HFFc6 (cell line): ENCODE data around the gene CHID1. TPM values are rescaled to one million over a fixed set of nuclear protein-coding genes. Genes with fewer than 3 reads are reported as not detected.

Experiments
- DNase-seq: peaks from one replicate; pipeline ENCODE4 v3.0.0-alpha.2; 2018
- H3K27ac Mint-ChIP-seq: 2 replicates; pipeline ENCODE4 v1.8.0; 2020; ENCODE audit warnings: mild to moderate bottlenecking, mixed read lengths
- H3K27me3 Mint-ChIP-seq: 2 replicates; pipeline ENCODE4 v1.8.0; 2021; ENCODE audit warnings: mild to moderate bottlenecking, moderate library complexity, mixed read lengths; ENCODE audit not compliant: insufficient read depth
- H3K36me3 Mint-ChIP-seq: 2 replicates; pipeline ENCODE4 v1.8.0; 2021; ENCODE audit warnings: low read depth, mixed read lengths
- H3K4me1 Mint-ChIP-seq: 2 replicates; pipeline ENCODE4 v1.8.0; 2020; ENCODE audit warnings: low read depth, mixed read lengths
- H3K4me3 Mint-ChIP-seq: 2 replicates; pipeline ENCODE4 v1.8.0; 2020; ENCODE audit warnings: mild to moderate bottlenecking, moderate library complexity, mixed read lengths
- H3K9me3 Mint-ChIP-seq: 2 replicates; pipeline ENCODE4 v1.8.0; 2020; ENCODE audit warnings: mild to moderate bottlenecking, mixed read lengths
- CTCF ChIP-seq: fragments of 200-600 bp; sonication (generic); IDR thresholded peaks from 2 replicates; pipeline ENCODE4 v1.5.0; 2021; ENCODE audit warnings: antibody characterized with exemption, mild to moderate bottlenecking
- total RNA-seq, 6 experiments: library from RNA; stranded (reverse); fragmentation: NEBNext Ultra II Directional; extraction: Animal tissue kit (Norgen Biotek cat#: 25700); gene quantifications; 2 replicates in 1 of 6; 3 replicates in 5 of 6; pipeline ENCODE4 v1.2.3, GENCODE V29; 2021

Gene CHID1
- total RNA-seq, 6 experiments from 2014 or later = 116 to 145 (median 133) TPM

GRCh38 chr11:837189-837989 lies 73.2 kb downstream of the CHID1 start:
- H3K27ac Mint-ChIP-seq = peak overlapping the region; percentile 67
- peaks cover 44% of the 10 kb centered on the region for H3K4me1 Mint-ChIP-seq
- peaks cover 48% of the 10 kb centered on the region for H3K27me3 Mint-ChIP-seq
- peaks cover 29% of the 10 kb centered on the region for H3K36me3 Mint-ChIP-seq
- TF ChIP-seq CTCF = no peak
- 0 out of 2 replicates have a peak, but pooled peaks cover 8% of the 10 kb centered on the region for H3K9me3 Mint-ChIP-seq
- DNase-seq = no peak
- peak overlapping the region; percentile 17; the same call in 1 of the 2 replicates for H3K4me3 Mint-ChIP-seq

- DNase-seq = no peak
- Mint-ChIP-seq H3K36me3 (peaks cover 29% of the 10 kb centered on the region), H3K4me3 (no peak overlapping the region), H3K9me3 (0 out of 2 replicates have a peak, but pooled peaks cover 8% of the 10 kb centered on the region), H3K4me1 (peaks cover 47% of the 10 kb centered on the region), H3K27ac (peak overlapping the region; percentile 31; the same call in 1 of the 2 replicates), H3K27me3 (peaks cover 45% of the 10 kb centered on the region)
- no peak for TF ChIP-seq CTCF
Measured at GRCh38 chr11:836700-837099, 73.9 kb downstream of the CHID1 start.

- H3K9me3 Mint-ChIP-seq = 0 out of 2 replicates have a peak, but pooled peaks cover 6% of the 10 kb centered on the region
- peaks cover 43% of the 10 kb centered on the region for H3K27me3 Mint-ChIP-seq
- H3K4me3 Mint-ChIP-seq = no peak overlapping the region
- no peak overlapping the region; the same call in 1 of the 2 replicates for H3K27ac Mint-ChIP-seq
- peaks cover 27% of the 10 kb centered on the region for H3K36me3 Mint-ChIP-seq
- no peak for DNase-seq
- H3K4me1 Mint-ChIP-seq = peaks cover 51% of the 10 kb centered on the region
- TF ChIP-seq CTCF = no peak
Measured at GRCh38 chr11:836274-836673, 74.3 kb downstream of the CHID1 start.

GRCh38 chr11:834371-835316 lies 76.0 kb downstream of the CHID1 start:
- peak; percentile 19; the same call in 1 of the 2 replicates for TF ChIP-seq CTCF
- H3K4me3 Mint-ChIP-seq = peak overlapping the region; percentile 95
- H3K27me3 Mint-ChIP-seq = peaks cover 28% of the 10 kb centered on the region
- peak; percentile 77 for DNase-seq
- H3K36me3 Mint-ChIP-seq = peaks cover 11% of the 10 kb centered on the region
- H3K27ac Mint-ChIP-seq = peak overlapping the region; percentile 95
- H3K4me1 Mint-ChIP-seq = peaks cover 38% of the 10 kb centered on the region
- no peaks in the 10 kb centered on the region for H3K9me3 Mint-ChIP-seq

GRCh38 chr11:833849-834311 lies 76.7 kb downstream of the CHID1 start:
- Mint-ChIP-seq H3K9me3 (no peaks in the 10 kb centered on the region), H3K36me3 (peaks cover 8% of the 10 kb centered on the region), H3K4me1 (peaks cover 34% of the 10 kb centered on the region), H3K27me3 (peaks cover 24% of the 10 kb centered on the region), H3K27ac (peak overlapping the region; percentile 95), H3K4me3 (peak overlapping the region; percentile 95)
- DNase-seq = peak; percentile 73
- TF ChIP-seq CTCF = no peak
